GM18867 (cell line): ENCODE data around the gene MAN2B2.
"Not testable (repeated sequence)": the region's sequence is repeated elsewhere in the genome, so short reads cannot be mapped to it uniquely, and the experiment has no call there.

Source experiments
- ATAC-seq: cut with Tn5 transposase; IDR thresholded peaks from one replicate; pipeline ENCODE4 v1.9.1; 2021; ENCODE audit warnings: mild to moderate bottlenecking, moderate library complexity; ENCODE audit not compliant: unreplicated experiment

Gene MAN2B2

GRCh38 chr4:6639137-6639680 lies 64.2 kb downstream of the MAN2B2 start:
- no peak for ATAC-seq

GRCh38 chr4:6640292-6641163 lies 65.5 kb downstream of the MAN2B2 start, which contains the start of gene MRFAP1:
Gene MRFAP1, plus strand, starts transcription at chr4:6640685. Its CDS starts 178 bp downstream, at chr4:6640863.
- peak; percentile 85 for ATAC-seq

- ATAC-seq: peak; percentile 40
Observed at GRCh38 chr4:6641164-6641970, 66.4 kb downstream of the MAN2B2 start.

DNA sequence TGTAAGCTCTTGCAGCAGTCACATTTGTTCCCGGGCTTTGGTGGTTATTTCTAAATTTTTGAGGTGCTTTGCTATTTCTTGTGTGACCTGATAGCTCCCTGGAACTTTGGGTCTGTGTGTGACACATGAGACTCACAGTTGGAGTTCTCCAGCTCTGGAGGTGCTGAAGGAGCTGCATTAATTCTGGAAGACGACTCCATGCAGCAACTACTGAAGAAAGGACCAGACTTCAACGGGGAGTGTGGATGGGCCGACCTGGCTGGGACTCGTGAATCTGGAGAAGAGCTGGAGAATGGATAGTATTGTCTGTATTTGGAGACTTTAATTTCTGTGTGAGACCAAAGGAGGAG lies 67.0 kb downstream of the MAN2B2 start:
- ATAC-seq: no peak

- no peak for ATAC-seq
Observed at GRCh38 chr4:6643141-6643847, 68.3 kb downstream of the MAN2B2 start.

GRCh38 chr4:6644792-6645530 lies 70.0 kb downstream of the MAN2B2 start:
- ATAC-seq: no peak

DNA sequence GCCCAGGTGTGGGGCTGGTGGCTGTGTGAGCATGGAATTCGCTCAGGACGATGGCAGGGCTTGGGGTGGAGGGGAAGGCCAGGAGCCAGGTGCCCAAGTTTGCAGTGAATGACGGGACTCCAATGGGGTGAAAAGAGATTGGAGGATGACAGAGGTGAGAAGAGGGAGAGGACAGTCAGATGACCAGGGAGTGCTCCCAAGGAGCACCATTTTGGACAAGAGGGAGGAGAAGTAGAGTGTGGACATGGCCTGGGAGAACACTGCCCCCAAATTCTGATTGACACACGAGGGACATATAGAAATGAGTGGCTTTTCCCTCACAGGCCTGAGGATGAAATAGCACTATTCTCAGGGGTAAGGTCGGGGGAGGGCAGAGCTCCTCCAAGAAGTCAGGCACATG lies 72.2 kb downstream of the MAN2B2 start:
- ATAC-seq: no peak

DNA sequence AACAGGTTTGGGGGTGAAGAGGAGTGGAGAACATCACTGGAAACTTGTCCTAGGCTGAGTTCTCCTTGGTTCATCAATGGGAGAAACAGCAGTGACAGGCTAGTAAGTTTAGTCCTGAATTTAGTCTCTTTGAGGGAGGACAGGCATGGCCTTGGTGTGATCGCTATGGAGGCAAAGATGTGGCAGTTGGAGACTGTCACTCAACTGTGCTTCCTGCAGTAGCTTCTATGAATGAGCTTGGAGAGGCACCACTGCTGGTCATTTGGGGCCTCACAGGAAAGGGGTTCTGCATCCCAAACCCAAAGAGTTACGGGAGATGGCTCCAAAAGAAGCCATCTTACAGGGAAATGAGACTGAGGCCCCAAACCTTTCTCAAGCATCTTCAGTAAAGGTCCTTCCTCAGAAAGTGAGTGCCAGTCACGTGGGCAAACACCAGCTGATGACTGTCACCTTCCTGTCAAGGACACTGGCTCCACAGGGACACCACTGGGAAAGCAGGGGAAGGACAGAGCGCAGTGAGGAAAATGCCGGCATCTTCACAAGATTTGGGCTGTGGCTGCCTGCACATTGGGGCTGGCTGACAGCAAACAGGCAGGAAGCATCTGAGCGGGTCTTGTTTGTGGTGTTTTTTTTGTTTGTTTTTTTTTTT lies 72.7 kb downstream of the MAN2B2 start:
- ATAC-seq: no peak

DNA sequence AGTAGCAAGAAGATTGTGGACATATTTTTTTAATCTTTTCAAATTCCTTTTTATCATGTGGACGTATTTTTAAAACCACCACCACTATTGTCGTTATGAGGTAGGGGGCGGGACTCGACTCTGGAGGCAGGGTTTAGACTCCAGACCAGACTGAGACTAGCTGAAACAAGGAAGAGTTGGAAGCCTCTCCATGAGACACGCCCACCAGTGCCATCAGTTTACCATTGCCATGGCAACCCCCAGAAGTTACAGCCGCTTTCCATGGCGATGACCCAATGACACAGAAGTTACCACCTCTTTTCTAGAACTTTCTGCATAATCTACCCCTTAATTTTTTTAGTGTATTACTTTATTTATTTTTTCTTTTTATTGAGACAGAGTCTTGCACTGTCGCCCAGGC lies 74.2 kb downstream of the MAN2B2 start:
- no peak for ATAC-seq

DNA sequence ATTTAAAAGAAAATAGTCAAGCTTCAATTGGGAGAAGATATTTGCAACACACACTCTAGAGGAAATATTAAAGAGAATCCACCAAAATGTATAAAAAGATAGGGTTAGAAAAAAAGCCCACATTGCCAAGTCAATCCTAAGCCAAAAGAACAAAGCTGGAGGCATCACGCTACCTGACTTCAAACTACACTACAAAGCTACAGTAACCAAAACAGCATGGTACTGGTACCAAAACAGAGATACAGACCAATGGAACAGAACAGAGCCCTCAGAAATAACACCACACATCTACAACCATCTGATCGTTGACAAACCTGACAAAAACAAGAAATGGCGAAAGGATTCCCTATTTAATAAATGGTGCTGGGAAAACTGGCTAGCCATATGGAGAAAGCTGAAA lies 79.2 kb downstream of the MAN2B2 start:
- not testable (repeated sequence) for ATAC-seq

DNA sequence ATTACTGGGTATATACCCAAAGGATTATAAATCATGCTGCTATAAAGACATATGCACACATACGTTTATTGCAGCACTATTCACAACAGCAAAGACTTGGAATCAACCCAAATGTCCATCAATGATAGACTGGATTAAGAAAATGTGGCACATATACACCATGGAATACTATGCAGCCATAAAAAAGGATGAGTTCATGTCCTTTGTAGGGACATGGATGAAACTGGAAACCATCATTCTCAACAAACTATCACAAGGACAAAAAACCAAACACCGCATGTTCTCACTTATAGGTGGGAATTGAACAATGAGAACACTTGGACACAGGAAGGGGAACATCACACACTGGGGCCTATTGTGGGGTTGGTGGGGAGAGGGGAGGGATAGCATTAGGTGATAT lies 80.3 kb downstream of the MAN2B2 start:
- ATAC-seq: not testable (repeated sequence)

- ATAC-seq: no peak
Observed at GRCh38 chr4:6655924-6656323, 80.9 kb downstream of the MAN2B2 start.

- no peak for ATAC-seq
Observed at GRCh38 chr4:6657242-6658208, 82.5 kb downstream of the MAN2B2 start.

- ATAC-seq: no peak
Observed at GRCh38 chr4:6658209-6658595, 83.2 kb downstream of the MAN2B2 start.

GRCh38 chr4:6658597-6659075 lies 83.6 kb downstream of the MAN2B2 start:
- no peak for ATAC-seq

DNA sequence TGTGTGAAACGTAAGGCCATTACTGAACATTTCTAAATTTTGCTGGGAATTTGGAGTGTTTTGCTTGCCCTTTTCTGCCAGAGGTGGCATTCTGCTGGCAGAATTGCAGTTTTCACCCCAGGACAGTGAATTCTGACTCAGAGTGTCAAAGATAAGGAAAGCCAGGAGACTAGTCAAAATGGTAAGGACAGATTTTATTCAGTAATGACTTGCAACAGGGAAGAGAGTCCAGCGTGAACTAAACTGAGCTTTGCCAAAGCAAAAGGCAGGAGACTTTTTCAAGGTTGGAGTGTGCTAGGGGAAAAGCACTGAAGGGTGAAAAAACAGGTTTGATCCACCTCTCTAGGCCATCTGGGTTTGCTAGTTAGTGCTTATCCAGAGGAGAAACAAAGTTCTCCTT lies 84.9 kb downstream of the MAN2B2 start:
- ATAC-seq: no peak

- ATAC-seq: no peak
Observed at GRCh38 chr4:6660430-6660829, 85.4 kb downstream of the MAN2B2 start.

- no peak for ATAC-seq
Observed at GRCh38 chr4:6662591-6662990, 87.6 kb downstream of the MAN2B2 start.
